Vagina (tissue), 2 donors: ENCODE results near the gene INSR.

Source experiments
- POLR2A ChIP-seq, 2 donors: fragments of 450-650 bp; IDR thresholded peaks; one replicate each; pipeline ENCODE4 v1.6.1; 2017; ENCODE audit warnings: antibody characterized with exemption in 2 of 2, mild to moderate bottlenecking in 2 of 2, moderate library complexity in 2 of 2
- TF ChIP-seq, protein P1 (sequence below), 3 experiments: fragments of 450-650 bp in 2 of 3; fragments of 200-600 bp in 1 of 3; sonication (generic) in 1 of 3; IDR thresholded peaks; one replicate each; pipeline ENCODE4 v1.5.1; 2017 to 2019; ENCODE audit warnings: antibody characterized with exemption in 3 of 3, mild to moderate bottlenecking in 2 of 3, moderate library complexity in 2 of 3

DNA sequence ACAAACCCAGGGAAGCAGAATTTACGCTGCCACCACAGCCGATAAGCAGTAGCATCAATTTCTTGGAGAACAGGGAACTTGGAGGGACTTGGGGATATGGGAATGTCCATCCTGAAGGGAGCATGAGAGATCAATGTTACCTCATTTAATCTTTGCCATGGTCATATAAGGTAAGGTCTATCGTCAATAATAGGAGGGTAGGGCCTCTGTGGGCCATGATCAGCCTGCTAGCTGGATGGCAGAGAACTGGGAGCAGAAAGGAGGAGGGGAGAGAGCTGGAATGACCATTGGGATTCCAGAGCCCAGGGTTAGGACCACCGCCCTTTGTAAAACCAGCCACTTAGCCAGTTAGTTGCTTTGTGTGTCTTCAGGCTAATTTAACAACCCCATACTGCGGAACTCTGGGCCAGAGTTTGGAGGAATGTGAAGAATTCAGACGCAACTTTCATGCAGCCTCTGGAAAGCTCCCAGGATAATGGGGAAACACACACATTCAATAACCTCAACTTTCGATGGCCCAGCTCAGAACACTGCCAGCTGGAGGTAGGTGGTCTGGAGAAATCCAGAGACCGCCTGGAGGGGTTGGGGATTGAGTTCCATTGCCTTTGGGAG, 184.4 kb downstream of the INSR start:
- no peak for TF ChIP-seq POLR2A (IDR thresholded peaks at IDR 0.05)
- TF ChIP-seq, protein P1, sequence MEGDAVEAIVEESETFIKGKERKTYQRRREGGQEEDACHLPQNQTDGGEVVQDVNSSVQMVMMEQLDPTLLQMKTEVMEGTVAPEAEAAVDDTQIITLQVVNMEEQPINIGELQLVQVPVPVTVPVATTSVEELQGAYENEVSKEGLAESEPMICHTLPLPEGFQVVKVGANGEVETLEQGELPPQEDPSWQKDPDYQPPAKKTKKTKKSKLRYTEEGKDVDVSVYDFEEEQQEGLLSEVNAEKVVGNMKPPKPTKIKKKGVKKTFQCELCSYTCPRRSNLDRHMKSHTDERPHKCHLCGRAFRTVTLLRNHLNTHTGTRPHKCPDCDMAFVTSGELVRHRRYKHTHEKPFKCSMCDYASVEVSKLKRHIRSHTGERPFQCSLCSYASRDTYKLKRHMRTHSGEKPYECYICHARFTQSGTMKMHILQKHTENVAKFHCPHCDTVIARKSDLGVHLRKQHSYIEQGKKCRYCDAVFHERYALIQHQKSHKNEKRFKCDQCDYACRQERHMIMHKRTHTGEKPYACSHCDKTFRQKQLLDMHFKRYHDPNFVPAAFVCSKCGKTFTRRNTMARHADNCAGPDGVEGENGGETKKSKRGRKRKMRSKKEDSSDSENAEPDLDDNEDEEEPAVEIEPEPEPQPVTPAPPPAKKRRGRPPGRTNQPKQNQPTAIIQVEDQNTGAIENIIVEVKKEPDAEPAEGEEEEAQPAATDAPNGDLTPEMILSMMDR (IDR thresholded peaks at IDR 0.05): no peak
